Activated CD4-positive, alpha-beta T cell treated with anti-CD3 and anti-CD28 coated beads for 36 hours (primary cell): ENCODE data around the gene PTPN14. TPM values are rescaled to one million over a fixed set of nuclear protein-coding genes. Genes with fewer than 3 reads are reported as not detected.
"Not testable (repeated sequence)": the region's sequence is repeated elsewhere in the genome, so short reads cannot be mapped to it uniquely, and the experiment has no call there.

ENCODE experiments used
- ATAC-seq: fragments of 200-7000 bp; cut with Tn5 transposase; one replicate; pipeline ENCODE4 v1.10.0; 2021; ENCODE audit warnings: mild to moderate bottlenecking, moderate library complexity
- CTCF ChIA-PET: fragments of 350-600 bp; sonication (Branson Sonifier 250); formaldehyde crosslinking; loops from one replicate; lab custom pipeline; 2021; ENCODE audit warnings: antibody characterized with exemption; lab: Charles Lee
- POLR2A ChIA-PET: fragments of 350-600 bp; sonication (Branson Sonifier 250); formaldehyde crosslinking; loops from one replicate; lab custom pipeline; 2021; ENCODE audit warnings: antibody characterized with exemption, inconsistent platforms; lab: Charles Lee
- DNase-seq: peaks from one replicate; pipeline ENCODE4 v3.0.0-alpha.2; 2020
- H3K27ac Mint-ChIP-seq: one replicate; pipeline ENCODE4 v1.8.0; 2021; ENCODE audit warnings: mixed read lengths
- H3K27me3 Mint-ChIP-seq: one replicate; pipeline ENCODE4 v1.8.0; 2021; ENCODE audit warnings: mixed read lengths
- H3K36me3 Mint-ChIP-seq: one replicate; pipeline ENCODE4 v1.8.0; 2021; ENCODE audit warnings: low read depth, mixed read lengths
- H3K4me1 Mint-ChIP-seq: one replicate; pipeline ENCODE4 v1.8.0; 2021; ENCODE audit warnings: mixed read lengths
- H3K4me3 Mint-ChIP-seq: one replicate; pipeline ENCODE4 v1.8.0; 2021; ENCODE audit warnings: mild to moderate bottlenecking, moderate library complexity, mixed read lengths
- H3K9me3 Mint-ChIP-seq: one replicate; pipeline ENCODE4 v1.8.0; 2021; ENCODE audit warnings: low read depth, mixed read lengths
- intact Hi-C, 2 experiments: fragments of 100-400 bp; cut with DNase I in 1 of 2; cut with micrococcal nuclease in 1 of 2; formaldehyde crosslinking; loops; one replicate each; pipeline versions ENCODE4 v1.14.2 to v1.15.1; 2022 to 2024; cut with DNase I, micrococcal nuclease
- total RNA-seq, 2 experiments: library from RNA; stranded (reverse); gene quantifications; one replicate each; pipeline ENCODE4 v1.2.3, GENCODE V29; 2021

PTPN14 gene
- total RNA-seq, 2 experiments from 2014 or later: 4.1 to 4.3 TPM

- Mint-ChIP-seq H3K27ac (no peak overlapping the region), H3K36me3 (no peaks in the 10 kb centered on the region), H3K4me3 (no peak overlapping the region), H3K4me1 (no peaks in the 10 kb centered on the region), H3K9me3 (no peaks in the 10 kb centered on the region), H3K27me3 (no peaks in the 10 kb centered on the region)
- no peak for ATAC-seq
- ChIA-PET POLR2A (no interaction called here), CTCF (no interaction called here)
- intact Hi-C loops: no loop called here
- no peak for DNase-seq
These were observed 59.8 kb downstream of the PTPN14 start for GRCh38 chr1:214491468-214492146.

GRCh38 chr1:214485151-214485550 lies 66.3 kb downstream of the PTPN14 start:
- intact Hi-C loops: no loop called here
- ChIA-PET CTCF (interaction anchor here (0.7 kb wide), 1 partner anchor 87 kb away, joined by 3 read pairs; no protein-coding TSS in a partner anchor), POLR2A (no interaction called here)
- Mint-ChIP-seq H3K27ac (no peak overlapping the region), H3K9me3 (no peaks in the 10 kb centered on the region), H3K4me1 (no peaks in the 10 kb centered on the region), H3K36me3 (no peaks in the 10 kb centered on the region), H3K27me3 (peaks cover 4% of the 10 kb centered on the region), H3K4me3 (no peak overlapping the region)
- ATAC-seq: no peak
- DNase-seq: no peak

GRCh38 chr1:214483180-214483579 lies 68.2 kb downstream of the PTPN14 start:
- POLR2A ChIA-PET, DNase-seq, H3K4me3 Mint-ChIP-seq, H3K4me1 Mint-ChIP-seq, intact Hi-C loops, H3K27me3 Mint-ChIP-seq, ATAC-seq, CTCF ChIA-PET, H3K27ac Mint-ChIP-seq, H3K9me3 Mint-ChIP-seq, H3K36me3 Mint-ChIP-seq: not testable (repeated sequence)

- H3K27ac Mint-ChIP-seq, H3K9me3 Mint-ChIP-seq, DNase-seq, ATAC-seq, intact Hi-C loops, H3K36me3 Mint-ChIP-seq, H3K4me1 Mint-ChIP-seq, H3K4me3 Mint-ChIP-seq, H3K27me3 Mint-ChIP-seq, POLR2A ChIA-PET: not testable (repeated sequence)
- CTCF ChIA-PET: interaction anchor here (0.5 to 0.6 kb wide), 3 partner anchors 51 to 174 kb away, joined by 3 read pairs; no protein-coding TSS in a partner anchor
These were observed 69.3 kb downstream of the PTPN14 start for GRCh38 chr1:214481983-214482634.

GRCh38 chr1:214476986-214477870 lies 74.2 kb downstream of the PTPN14 start:
- intact Hi-C loops: no loop called here
- Mint-ChIP-seq H3K9me3 (no peaks in the 10 kb centered on the region), H3K27ac (no peak overlapping the region), H3K4me3 (no peak overlapping the region), H3K27me3 (peaks cover 10% of the 10 kb centered on the region), H3K36me3 (no peaks in the 10 kb centered on the region), H3K4me1 (peaks cover 2% of the 10 kb centered on the region)
- ChIA-PET CTCF (interaction anchor here (0.5 to 0.6 kb wide), 2 partner anchors 51 to 217 kb away, joined by 3 to 4 read pairs; no protein-coding TSS in a partner anchor), POLR2A (no interaction called here)
- no peak for DNase-seq
- ATAC-seq: no peak

GRCh38 chr1:214476229-214476985 lies 75.0 kb downstream of the PTPN14 start:
- ATAC-seq (no peak), DNase-seq (no peak)
- ChIA-PET POLR2A (interaction anchor here (0.7 kb wide), 1 partner anchor 20 kb away, joined by 4 read pairs; no protein-coding TSS in a partner anchor), CTCF (interaction anchor here (0.6 to 0.8 kb wide), 2 partner anchors 52 to 72 kb away, joined by 3 to 4 read pairs; no protein-coding TSS in a partner anchor)
- Mint-ChIP-seq H3K4me1 (peaks cover 10% of the 10 kb centered on the region), H3K27ac (no peak overlapping the region), H3K9me3 (no peaks in the 10 kb centered on the region), H3K4me3 (no peak overlapping the region), H3K36me3 (no peaks in the 10 kb centered on the region), H3K27me3 (peaks cover 13% of the 10 kb centered on the region)
- intact Hi-C loops: no loop called here

- H3K4me3 Mint-ChIP-seq: no peak overlapping the region
- DNase-seq (no peak), ATAC-seq (no peak)
- no peak overlapping the region for H3K27ac Mint-ChIP-seq
- H3K9me3 Mint-ChIP-seq: no peaks in the 10 kb centered on the region
- peaks cover 11% of the 10 kb centered on the region for H3K4me1 Mint-ChIP-seq
- peaks cover 13% of the 10 kb centered on the region for H3K27me3 Mint-ChIP-seq
- H3K36me3 Mint-ChIP-seq: no peaks in the 10 kb centered on the region
- intact Hi-C loops: no loop called here
- POLR2A ChIA-PET: no interaction called here
- CTCF ChIA-PET: interaction anchor here (0.7 to 1.1 kb wide), 4 partner anchors 72 to 140 kb away, joined by 3 to 4 read pairs (median 3); no protein-coding TSS in a partner anchor
These were observed 75.7 kb downstream of the PTPN14 start for GRCh38 chr1:214475746-214476145.

- intact Hi-C loops: no loop called here
- ATAC-seq: no peak
- Mint-ChIP-seq H3K4me3 (no peak overlapping the region), H3K9me3 (no peaks in the 10 kb centered on the region), H3K27me3 (peaks cover 13% of the 10 kb centered on the region), H3K4me1 (peaks cover 11% of the 10 kb centered on the region), H3K27ac (no peak overlapping the region), H3K36me3 (no peaks in the 10 kb centered on the region)
- POLR2A ChIA-PET: no interaction called here
- CTCF ChIA-PET: interaction anchor here (0.7 to 1.1 kb wide), 3 partner anchors 108 to 140 kb away, joined by 3 read pairs; no protein-coding TSS in a partner anchor
- DNase-seq: no peak
These were observed 76.1 kb downstream of the PTPN14 start for GRCh38 chr1:214475331-214475730.

GRCh38 chr1:214474467-214474866 lies 76.9 kb downstream of the PTPN14 start:
- intact Hi-C loops: no loop called here
- Mint-ChIP-seq H3K4me1 (peaks cover 11% of the 10 kb centered on the region), H3K27me3 (peaks cover 13% of the 10 kb centered on the region), H3K4me3 (no peak overlapping the region), H3K36me3 (no peaks in the 10 kb centered on the region), H3K27ac (no peak overlapping the region), H3K9me3 (no peaks in the 10 kb centered on the region)
- ATAC-seq (no peak), DNase-seq (no peak)
- ChIA-PET CTCF (no interaction called here), POLR2A (no interaction called here)

GRCh38 chr1:214473862-214474261 lies 77.5 kb downstream of the PTPN14 start:
- Mint-ChIP-seq H3K9me3 (no peaks in the 10 kb centered on the region), H3K36me3 (no peaks in the 10 kb centered on the region), H3K27me3 (peaks cover 13% of the 10 kb centered on the region), H3K4me3 (no peak overlapping the region), H3K27ac (no peak overlapping the region), H3K4me1 (peaks cover 11% of the 10 kb centered on the region)
- DNase-seq: no peak
- POLR2A ChIA-PET: no interaction called here
- ATAC-seq: no peak
- CTCF ChIA-PET: no interaction called here
- intact Hi-C loops: no loop called here

GRCh38 chr1:214473387-214473786 lies 78.0 kb downstream of the PTPN14 start:
- H3K36me3 Mint-ChIP-seq: no peaks in the 10 kb centered on the region
- no peak overlapping the region for H3K4me3 Mint-ChIP-seq
- ChIA-PET CTCF (no interaction called here), POLR2A (no interaction called here)
- peaks cover 11% of the 10 kb centered on the region for H3K4me1 Mint-ChIP-seq
- ATAC-seq (no peak), DNase-seq (no peak)
- H3K9me3 Mint-ChIP-seq: no peaks in the 10 kb centered on the region
- intact Hi-C loops: no loop called here
- H3K27me3 Mint-ChIP-seq: peaks cover 13% of the 10 kb centered on the region
- no peak overlapping the region for H3K27ac Mint-ChIP-seq
